Stimulated activated CD4-positive, alpha-beta T cell treated with anti-CD3 and anti-CD28 coated beads, Interleukin-15, amount 100 ng/mL, for 48 hours (primary cell): ENCODE data around the gene CDK8.
"Not testable (repeated sequence)": the region's sequence is repeated elsewhere in the genome, so short reads cannot be mapped to it uniquely, and the experiment has no call there.

Experiments used
- DNase-seq, 2 donors: peaks; one replicate each; pipeline ENCODE4 v3.0.0-alpha.2; 2020; ENCODE audit warnings: low read depth in 2 of 2

CDK8 gene

DNA sequence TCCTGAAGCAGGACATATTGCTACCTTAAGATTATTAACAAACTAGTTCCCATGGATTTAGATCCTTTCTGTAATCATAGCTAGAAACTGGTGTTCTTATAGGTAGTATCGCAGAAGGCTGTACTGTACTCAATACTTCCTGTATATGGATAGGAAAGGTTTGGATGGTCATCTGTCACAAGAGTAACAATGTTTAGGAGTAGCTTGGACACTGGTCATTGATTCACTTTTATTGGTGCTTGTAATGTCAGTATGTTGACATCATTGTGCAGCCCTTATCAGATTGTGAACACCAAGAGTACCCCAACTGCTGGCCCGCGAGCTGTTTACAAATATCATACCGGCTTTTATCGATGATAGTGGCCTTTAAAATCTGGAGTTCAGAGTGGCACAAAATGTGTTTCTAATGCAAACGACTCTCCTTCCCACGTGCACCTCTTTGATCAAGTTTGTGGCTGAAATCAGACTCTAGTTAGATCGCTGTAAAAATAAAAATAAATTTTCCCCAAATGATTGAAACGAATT is 605 bp upstream of the CDK8 start:
- DNase-seq, result no peak

DNA sequence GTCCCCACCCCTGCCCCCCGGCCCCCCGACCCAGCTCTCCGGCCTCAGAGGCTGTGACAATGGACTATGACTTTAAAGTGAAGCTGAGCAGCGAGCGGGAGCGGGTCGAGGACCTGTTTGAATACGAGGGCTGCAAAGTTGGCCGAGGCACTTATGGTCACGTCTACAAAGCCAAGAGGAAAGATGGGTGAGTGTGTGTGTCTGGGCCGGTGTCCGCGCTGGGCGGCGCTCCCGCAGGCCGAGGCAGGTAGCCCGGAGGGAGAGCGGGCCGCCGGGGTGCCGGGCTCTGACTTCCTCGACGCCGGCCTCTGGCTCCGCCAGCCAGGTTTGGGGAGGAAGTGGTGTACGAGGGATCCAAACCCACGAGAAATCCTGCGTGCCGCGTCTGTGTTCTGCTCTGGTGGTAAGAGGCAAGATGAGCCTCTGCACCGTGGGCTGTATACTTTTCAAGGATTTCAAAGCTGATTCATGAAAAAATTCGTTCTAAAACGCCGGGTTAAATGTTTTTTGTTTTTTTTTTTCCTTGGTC is 718 bp downstream of the CDK8 start:
- DNase-seq, result peak; percentile 23 to 36

DNA sequence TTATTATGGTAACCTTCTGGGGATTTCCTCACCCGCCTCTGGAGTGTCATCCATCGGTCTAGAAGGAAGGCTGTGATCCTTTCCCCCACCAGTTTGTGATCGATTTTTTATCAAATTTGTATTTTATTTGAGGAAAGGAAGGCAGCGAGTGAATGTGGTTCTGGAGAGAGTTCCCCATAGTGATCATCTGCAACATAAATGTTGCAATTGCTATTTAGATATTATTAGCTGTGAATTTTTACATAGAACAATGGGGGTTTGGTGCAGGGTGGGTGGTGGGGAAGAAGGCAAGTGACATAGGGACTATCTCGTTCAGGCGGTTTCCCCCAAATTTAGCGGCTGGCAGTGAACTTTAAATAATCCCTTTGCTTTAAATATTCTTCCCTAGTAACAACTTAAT is 1.2 kb downstream of the CDK8 start:
- DNase-seq, result no peak

DNA sequence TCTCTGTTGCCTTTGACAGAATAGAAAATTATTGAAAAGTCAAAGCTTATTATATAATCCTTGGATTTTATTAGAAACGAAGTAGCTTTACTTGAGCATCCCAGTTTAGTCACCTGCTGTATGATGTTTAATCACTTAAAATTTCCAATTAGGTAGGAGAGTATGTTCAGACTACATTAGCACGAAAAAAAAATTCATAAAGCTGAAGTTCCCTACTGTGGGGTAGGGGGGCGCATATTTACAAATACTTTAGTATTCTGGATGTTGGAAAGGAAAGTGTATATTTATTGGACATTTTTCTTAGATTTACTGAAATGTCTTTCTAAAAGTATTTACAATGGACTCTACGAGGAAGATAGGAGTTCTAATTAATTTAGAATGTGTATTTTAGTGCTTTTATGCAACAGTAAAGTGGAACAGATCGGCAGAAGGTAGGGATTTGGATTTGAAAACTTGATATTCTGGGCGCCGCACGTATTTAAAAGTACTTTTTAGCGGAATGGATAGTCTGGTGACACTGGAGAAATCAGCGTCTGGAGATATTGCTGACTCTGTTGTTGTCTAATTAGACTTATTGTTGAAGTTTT is 1.9 kb downstream of the CDK8 start:
- no peak for DNase-seq

DNA sequence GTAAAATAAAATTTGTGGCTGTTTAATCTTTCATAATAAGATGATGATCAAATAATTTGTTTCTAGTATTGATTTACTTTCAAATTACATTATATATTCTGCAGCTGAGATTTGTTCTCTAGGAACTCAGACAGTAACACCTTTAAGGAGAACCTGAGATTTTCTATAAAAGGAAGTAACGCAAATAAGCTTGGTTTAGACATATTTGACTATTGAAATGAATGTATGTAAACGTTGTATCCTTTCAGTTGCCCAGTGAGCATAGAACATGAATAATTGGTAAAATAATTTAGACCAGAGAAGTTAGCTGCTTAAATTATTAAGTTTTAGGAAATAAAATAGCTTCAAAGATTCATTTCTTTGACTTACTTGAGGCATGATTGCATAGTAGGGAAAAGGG is 3.1 kb downstream of the CDK8 start:
- DNase-seq, result no peak

DNA sequence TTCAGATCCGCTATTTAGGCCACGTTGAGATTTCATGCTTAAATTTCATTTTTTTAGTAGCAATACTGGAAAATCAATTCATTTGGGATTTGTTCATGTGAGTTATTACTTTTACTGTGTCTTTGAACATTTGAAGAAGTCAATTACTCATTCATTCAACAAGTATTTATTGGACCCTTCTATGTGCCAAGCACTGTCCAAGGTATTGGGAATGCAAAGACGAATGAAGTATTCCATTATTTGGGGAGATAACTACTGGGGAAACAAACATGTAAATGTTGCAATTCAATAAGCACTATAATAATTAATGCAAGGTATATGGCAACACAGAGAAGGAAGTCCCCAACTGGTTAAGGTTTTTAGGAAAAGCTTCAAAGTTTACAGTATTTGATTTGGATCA is 5.7 kb downstream of the CDK8 start:
- no peak for DNase-seq

DNA sequence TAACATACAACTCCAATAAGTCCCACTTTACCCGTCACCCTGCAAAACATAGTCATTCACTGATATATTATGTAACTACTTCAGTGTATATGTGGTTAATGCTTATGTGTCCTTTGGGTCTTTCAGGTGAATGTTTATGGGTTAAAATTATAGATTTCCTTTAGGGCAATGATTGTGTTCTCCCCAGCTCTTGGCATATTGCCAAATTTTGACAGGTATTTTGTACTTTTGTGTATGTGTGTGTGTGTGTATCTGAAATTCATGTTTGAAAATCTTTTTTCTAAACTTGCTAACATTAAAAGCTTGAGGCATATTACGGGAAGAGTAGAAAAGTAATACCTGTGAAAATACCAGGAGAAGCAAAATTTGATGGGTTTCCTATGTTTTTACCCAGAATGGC is 8.2 kb downstream of the CDK8 start:
- no peak for DNase-seq

DNA sequence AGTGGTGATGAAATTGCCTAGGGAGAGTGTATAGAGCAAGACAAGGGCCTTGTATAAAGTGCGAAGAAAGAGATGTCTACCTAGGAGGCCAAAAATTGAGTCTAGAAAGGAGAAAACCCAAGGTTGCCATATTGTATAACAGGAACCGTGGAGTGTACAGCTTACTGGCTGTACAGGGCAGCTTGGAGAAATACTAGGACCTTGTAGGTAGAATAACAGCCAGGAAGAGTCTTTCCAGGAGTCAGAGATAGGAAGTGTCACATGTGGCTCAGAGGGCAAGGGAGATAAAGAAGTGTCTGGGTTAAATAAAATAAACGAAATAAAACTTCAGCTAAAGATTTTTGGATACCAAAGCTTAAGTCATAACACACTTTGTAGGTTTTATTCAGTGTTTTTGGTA is 12.4 kb downstream of the CDK8 start:
- no peak for DNase-seq

DNA sequence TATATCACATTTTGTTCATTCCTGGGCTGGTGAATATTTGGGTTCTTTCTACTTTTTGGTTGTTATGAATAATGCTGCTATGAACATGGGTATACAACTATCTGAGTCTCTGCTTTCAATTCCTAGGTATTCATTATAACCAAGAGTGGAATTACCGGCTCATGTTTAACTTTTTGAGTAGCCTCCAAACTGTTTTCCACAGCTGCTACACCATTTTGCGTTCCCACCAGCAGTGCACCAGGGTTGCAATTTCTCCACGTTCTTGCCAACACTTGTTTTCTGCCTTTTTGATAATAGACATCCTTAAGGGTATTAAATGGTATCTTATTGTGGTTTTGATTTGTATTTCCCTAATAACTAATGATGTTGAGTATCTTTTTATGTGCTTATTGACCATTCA is 16.8 kb downstream of the CDK8 start:
- no peak for DNase-seq

DNA sequence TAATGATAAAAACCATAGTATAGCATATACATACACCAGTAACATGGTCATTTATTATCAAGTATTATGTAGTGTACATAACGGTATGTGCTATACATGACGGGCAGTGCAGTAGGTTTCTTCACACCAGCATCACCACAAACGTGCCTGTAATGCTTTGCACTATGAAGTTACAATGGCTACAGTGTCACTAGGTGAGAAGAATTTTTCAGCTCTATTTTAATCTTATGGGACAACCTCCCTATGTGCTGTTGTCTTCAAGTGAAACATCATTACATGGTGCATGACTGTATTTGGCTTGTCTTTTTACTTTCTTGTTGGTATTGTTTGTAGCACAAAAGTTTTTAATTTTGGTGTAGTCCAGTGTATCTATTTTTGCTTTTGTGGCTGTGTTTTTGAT is 18.7 kb downstream of the CDK8 start:
- no peak for DNase-seq

DNA sequence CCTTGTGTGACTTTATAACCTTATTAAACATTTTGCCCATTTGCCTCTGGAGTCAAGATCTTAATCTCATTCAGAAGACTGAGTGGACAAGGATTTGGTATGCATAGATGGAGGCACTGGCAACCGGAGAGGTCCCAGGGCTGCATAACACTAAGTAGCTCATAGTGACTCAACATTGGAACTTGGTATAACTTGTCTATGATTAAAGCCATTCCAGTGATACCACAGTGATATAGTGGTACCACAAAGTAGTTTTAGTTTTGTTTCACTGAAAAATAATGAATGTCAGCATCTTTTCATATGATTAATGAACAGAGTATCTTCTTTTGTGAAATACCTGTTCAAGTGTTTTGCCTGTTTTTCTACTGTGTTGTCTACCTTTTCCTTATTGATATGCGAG is 26.4 kb downstream of the CDK8 start:
- DNase-seq, result no peak

DNA sequence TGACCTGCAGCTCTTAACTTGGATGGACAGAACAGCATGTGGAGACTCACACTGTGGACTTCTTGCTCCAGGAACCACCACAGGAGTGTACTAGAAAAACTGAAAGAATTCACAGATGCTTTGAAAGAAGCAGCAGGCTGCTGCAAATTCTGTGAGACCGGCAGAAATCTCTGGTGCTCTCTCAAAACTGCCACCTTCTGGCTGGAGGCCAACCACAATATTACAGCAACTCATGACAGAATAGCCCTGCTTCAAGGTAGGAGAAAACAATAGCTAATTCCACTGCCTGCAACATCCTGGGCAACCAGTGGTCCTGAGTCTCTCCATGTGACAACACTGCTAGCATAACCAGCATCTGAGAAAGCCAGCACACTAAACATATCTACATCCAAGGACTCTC is 26.9 kb downstream of the CDK8 start:
- no peak for DNase-seq

DNA sequence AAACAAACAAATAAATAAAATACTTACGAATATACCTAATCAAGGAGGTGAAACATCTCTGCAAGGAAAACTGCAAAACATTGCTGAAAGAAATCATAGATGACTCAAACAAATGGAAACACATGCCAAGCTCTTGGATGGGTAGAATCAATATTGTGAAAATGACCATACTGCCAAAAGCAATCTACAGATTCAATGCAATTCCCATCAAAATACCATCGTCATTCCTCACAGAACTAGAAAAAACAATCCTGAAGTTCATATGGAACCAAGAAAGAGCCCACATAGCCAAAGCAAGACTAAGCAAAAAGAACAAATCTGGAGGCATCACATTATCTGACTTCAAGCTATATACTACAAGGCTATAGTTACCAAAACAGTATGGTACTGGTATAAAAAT is 32.0 kb downstream of the CDK8 start:
- DNase-seq, result not testable (repeated sequence)

DNA sequence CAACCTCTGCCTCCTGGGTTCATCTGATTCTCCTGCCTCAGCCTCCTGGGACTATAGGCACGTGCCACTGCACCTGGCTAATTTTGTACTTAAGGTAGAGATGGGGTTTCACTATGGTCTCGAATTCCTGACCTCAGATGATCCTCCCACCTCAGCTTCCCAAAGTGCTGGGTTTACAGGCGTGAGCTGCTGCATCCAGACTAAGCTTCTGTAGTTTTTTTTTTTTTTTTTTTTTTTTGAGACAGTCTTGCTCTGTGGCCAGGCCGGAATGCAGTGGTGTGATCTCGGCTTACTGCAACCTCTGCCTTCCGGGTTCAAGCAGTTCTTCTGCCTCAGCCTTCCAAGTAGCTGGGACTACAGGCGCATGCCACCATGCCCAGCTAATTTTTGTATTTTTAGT is 34.9 kb downstream of the CDK8 start:
- DNase-seq, result not testable (repeated sequence)

DNA sequence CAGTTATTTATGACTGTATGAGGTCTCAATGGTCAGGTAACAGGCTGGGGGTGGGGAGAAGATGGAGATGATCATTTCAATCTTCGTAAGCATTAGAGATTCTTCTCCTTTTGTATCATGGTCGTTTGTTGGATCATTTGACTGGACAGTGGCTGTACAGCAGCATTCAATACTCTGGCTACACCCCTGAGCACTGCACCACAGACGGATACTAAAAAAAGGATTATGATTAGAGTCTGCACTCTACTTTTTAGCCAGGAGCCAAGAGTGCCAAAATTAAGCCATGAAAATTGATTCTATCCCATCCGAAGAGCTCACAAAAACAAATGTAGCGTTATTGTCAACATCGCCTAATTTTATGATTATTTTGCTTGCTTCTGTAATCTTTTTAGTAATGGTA is 41.9 kb downstream of the CDK8 start:
- no peak for DNase-seq

DNA sequence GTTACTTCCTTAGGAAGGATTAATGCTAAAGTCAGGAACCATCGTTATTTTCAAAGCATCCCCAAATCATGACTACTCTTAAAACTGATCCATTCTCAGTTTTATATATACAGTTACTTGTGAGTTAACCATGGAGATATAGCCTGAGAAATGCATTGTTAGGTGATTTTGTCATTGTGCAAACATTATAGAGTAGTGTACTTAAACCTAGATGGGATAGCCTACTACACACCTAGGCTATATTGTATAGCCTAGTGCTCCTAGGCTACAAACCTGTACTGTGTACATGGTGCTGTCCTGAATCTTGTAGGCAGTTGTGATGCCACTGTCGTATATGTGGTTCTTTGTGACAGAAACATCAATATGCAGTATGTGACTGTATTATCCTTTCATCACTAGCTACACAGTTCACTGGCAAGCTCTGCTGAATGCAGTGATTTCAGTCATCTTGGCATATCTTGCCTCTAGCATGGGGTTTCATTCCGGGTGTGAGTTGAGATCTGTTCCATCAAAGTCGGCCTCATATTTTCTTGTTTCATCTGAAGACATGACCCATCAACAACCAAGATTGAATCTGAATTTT is 45.3 kb downstream of the CDK8 start:
- no peak for DNase-seq

DNA sequence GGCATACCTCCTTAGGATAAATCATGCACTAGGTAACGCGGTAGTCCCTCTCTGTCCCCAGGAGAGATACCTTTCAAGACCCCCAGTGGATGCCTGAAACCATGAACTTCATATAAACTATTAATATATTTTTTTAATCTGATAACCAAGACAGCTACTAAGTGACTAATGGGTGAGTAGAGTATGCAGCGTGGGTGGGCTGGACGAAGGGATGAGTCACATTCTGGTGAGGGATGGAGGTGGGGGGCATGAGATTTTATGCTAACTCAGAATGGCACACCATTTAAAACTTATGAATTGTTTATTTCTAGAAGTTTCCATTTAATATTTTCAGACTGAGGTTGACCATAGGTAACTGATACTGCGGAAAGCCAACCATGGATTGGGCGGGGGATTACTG is 46.2 kb downstream of the CDK8 start:
- DNase-seq, result no peak

DNA sequence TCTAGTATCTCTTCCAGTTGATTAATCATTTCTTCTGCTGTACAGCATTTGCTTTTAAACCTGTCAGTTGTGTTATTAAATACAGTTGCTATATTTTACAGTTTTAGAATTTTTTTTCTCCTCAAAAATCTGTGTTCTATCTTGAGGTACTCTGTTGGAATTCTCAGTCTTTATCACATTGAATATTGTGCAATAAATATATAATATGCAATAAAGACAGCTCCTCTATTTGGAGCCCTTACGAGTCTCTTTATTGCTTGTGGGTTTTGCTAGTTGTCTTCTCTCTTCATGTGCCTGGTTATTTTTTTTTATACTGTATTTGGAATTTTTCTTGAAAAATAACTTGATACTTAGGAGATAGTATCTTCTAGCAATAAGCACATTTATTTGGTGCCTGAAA is 51.7 kb downstream of the CDK8 start:
- no peak for DNase-seq

DNA sequence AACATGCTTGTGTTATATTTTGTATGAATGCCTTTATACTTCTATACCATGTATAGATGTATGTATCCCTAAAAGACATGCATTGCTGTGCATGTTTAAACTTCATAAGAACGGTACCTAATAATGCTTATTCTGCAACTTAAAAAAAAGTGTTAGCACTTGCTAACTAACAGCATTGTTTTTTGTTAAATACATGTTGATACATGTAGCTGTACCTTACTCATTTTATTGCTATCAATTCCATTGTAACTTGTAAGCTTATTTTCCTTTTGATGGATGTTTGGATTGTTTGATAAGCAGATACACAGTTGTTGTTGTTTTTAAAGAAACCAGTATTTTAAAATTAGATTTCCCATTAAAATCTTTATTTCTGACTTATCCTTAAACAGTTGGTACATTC is 53.8 kb downstream of the CDK8 start:
- DNase-seq, result no peak

DNA sequence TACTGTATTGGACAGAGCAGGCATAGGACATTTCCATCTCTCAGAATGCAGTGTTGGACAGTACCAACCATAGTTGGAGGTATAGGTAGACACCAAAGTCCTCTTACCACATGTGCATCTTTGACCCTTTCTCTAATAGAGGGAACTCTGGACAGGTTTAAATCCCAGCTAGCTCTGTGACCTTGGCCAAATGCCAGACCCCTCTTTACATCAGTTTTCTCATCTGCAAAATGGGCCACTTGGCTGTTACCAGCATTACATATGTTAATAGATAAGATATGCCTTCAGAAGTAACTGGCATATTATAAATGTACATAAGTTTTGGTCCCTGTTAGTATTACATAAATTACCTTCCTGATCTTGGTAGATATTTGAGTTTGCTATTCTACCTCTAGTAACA is 54.3 kb downstream of the CDK8 start:
- no peak for DNase-seq

DNA sequence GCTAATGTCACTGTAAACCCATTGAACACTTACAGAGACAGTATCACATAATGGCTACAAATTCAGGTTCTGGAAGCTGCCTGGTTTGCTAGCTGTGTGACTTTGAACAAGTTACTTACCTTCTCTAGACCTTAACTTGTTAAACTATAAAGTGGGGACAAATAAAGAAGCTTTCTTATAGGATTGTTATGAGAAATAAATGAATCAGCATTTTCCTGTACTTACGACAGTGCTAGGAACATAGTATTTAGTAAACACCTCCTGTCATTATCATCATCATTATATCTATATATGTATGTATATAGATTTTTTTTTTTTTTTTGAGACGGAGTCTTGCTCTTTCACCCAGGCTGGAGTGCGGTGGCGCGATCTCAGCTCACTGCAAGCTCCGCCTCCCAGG is 54.9 kb downstream of the CDK8 start:
- no peak for DNase-seq

DNA sequence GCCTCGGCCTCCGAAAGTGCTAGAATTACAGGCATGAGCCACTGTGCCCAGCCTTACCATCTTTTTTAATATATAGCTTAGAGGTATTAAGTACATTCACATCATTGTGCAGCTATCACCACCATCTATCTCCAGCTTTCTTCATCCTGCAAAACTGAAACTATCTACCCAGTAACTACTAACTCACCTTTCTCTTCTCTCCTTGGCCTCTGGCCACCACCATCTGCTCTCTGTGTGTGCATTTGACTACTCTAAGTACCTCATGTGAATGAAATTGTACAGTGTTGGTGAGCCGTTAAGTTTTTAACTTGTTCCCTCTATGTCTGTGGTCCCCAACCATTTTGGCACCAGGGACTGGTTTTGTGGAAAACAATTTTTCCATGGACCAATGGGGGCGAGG is 56.1 kb downstream of the CDK8 start:
- no peak for DNase-seq

DNA sequence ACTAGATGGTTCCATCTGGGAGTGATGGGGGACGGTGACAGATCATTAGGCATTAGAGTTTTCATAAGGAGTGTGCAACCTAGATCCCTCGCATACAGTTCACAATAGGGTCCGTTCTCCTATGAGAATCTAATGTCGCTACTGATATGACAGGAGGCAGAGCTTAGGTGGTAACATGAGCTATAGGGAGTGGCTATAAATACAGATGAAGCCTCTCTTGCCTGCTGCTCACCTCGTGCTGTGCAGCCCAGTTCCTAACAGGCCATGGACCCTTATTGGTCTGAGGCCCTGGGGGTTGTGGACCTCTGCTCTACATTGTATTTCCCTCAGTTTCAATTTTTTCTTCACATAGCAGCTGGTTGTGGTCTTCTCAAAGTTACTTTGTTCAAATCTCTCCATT is 56.5 kb downstream of the CDK8 start:
- no peak for DNase-seq

DNA sequence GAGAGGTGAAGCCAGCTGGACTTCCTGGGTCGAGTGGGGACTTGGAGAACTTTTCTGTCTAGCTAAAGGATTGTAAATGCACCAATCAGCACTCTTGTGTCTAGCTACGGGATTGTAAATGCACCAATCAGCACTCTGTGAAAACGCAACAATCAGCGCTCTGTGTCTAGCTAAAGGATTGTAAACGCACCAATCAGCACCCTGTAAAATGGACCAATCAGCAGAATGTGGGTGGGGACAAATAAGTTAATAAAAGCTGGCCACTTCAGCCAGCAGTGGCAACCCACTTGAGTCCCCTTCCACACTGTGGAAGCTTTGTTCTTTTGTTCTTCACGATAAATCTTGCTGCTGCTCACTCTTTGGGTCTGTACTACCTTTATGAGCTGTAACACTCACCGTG is 58.1 kb downstream of the CDK8 start:
- DNase-seq, result not testable (repeated sequence)
